Measurements from ENCODE around the gene GAK. TPM values are rescaled to one million over a fixed set of nuclear protein-coding genes. Genes with fewer than 3 reads are reported as not detected.

GAK gene
- total RNA-seq, 1 donor from 2014 or later, result 116 TPM

GRCh38 chr4:972651-973424 is 40.7 kb upstream of the GAK start:
- H3K4me1 Mint-ChIP-seq (ENCODE audit: low read depth), result no peaks in the 10 kb centered on the region
- peaks cover 4% of the 10 kb centered on the region for H3K27me3 Mint-ChIP-seq
- H3K4me3 Mint-ChIP-seq (ENCODE audit: low read depth), result peak overlapping the region; percentile 56
- DNase-seq (ENCODE audit: low spot score, unreplicated experiment), result no peak
- H3K9me3 Mint-ChIP-seq (ENCODE audit: low read depth), result no peaks in the 10 kb centered on the region
- no peak for TF ChIP-seq CTCF (IDR thresholded peaks at IDR 0.05; ENCODE audit: unreplicated experiment)
- no peak overlapping the region for H3K27ac Mint-ChIP-seq
- H3K36me3 Mint-ChIP-seq (ENCODE audit: insufficient read depth), result no peaks in the 10 kb centered on the region

- no peak overlapping the region for H3K27ac Mint-ChIP-seq
- H3K4me3 Mint-ChIP-seq (ENCODE audit: low read depth), result peak overlapping the region; percentile 56
- peaks cover 4% of the 10 kb centered on the region for H3K27me3 Mint-ChIP-seq
- TF ChIP-seq CTCF (IDR thresholded peaks at IDR 0.05; ENCODE audit: unreplicated experiment), result no peak
- H3K36me3 Mint-ChIP-seq (ENCODE audit: insufficient read depth), result no peaks in the 10 kb centered on the region
- no peaks in the 10 kb centered on the region for H3K4me1 Mint-ChIP-seq (ENCODE audit: low read depth)
- no peak for DNase-seq (ENCODE audit: low spot score, unreplicated experiment)
- H3K9me3 Mint-ChIP-seq (ENCODE audit: low read depth), result no peaks in the 10 kb centered on the region
Observed at GRCh38 chr4:971666-972500, 39.8 kb upstream of the GAK start.

GRCh38 chr4:970854-971520 is 38.9 kb upstream of the GAK start:
- Mint-ChIP-seq H3K36me3 (ENCODE audit: insufficient read depth) (peaks cover under 1% of the 10 kb centered on the region), H3K27me3 (peaks cover 4% of the 10 kb centered on the region), H3K27ac (no peak overlapping the region), H3K4me1 (ENCODE audit: low read depth) (no peaks in the 10 kb centered on the region), H3K9me3 (ENCODE audit: low read depth) (no peaks in the 10 kb centered on the region), H3K4me3 (ENCODE audit: low read depth) (no peak overlapping the region)
- DNase-seq (ENCODE audit: low spot score, unreplicated experiment), result no peak
- no peak for TF ChIP-seq CTCF (IDR thresholded peaks at IDR 0.05; ENCODE audit: unreplicated experiment)

- DNase-seq (ENCODE audit: low spot score, unreplicated experiment), result no peak
- Mint-ChIP-seq H3K4me3 (ENCODE audit: low read depth) (no peak overlapping the region), H3K36me3 (ENCODE audit: insufficient read depth) (peaks cover 1% of the 10 kb centered on the region), H3K27ac (no peak overlapping the region), H3K27me3 (peaks cover 4% of the 10 kb centered on the region), H3K9me3 (ENCODE audit: low read depth) (no peaks in the 10 kb centered on the region), H3K4me1 (ENCODE audit: low read depth) (no peaks in the 10 kb centered on the region)
- TF ChIP-seq CTCF (IDR thresholded peaks at IDR 0.05; ENCODE audit: unreplicated experiment), result no peak
Observed at GRCh38 chr4:970046-970745, 38.1 kb upstream of the GAK start.

Measured in progenitor cell of endocrine pancreas (in vitro differentiated cells).